Erythroblast (primary cell): ENCODE results near the gene LRRC56.

ENCODE experiments used
- GATA1 ChIP-seq: IDR thresholded peaks from 2 replicates; pipeline ENCODE4 v1.6.1; 2011; ENCODE audit warnings: low read depth, mild to moderate bottlenecking, control low read depth, low read length, moderate library complexity
- POLR2A ChIP-seq: IDR thresholded peaks from 2 replicates; pipeline ENCODE4 v1.6.1; 2011; ENCODE audit warnings: mild to moderate bottlenecking, low read length

DNA sequence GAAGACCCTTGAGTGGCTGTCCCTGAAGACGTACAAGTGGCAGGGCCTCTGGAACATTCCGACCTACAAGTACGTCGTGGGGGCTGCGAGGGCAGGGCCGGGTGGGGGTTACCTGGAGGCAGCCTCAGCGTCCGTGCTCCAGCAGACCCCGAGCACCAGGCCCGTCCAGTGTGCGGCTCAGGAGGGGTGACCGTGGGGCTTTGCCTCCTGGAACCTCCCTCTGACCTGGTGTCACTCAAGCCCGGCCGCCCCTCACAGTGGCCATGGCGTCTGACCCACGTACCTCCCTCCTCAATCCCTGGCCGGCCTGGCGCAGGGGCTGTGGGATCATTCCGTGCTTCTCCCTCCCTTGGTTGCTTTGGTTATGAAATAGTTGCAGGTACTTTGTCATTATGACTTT lies 48.7 kb upstream of the LRRC56 start:
- TF ChIP-seq POLR2A (no peak), GATA1 (no peak)
